SK-MEL-5 (cell line): ENCODE results near the gene FAM135A. TPM values are rescaled to one million over a fixed set of nuclear protein-coding genes. Genes with fewer than 3 reads are reported as not detected.

Source experiments
- DNase-seq: peaks from one replicate; pipeline ENCODE4 v3.0.0-alpha.2; 2016; ENCODE audit warnings: low read depth, low spot score
- in situ Hi-C: cut with HindIII; loops from 2 replicates; pipeline ENCODE4 v1.10.0; 2016; ENCODE audit warnings: low sequenced_read_pairs, high pct_unique_total_duplicates, low pct_unique_long_range_greater_than_20kb
- polyA plus RNA-seq, 2 experiments: library from polyadenylated mRNA; depleted of rRNA; stranded (reverse); fragments of >200 nt; gene quantifications; 2 replicates each; pipeline ENCODE4 v1.2.3, GENCODE V29; 2015
- total RNA-seq: library from RNA; depleted of rRNA; stranded (reverse); fragments of >200 nt; shearing (Covaris generic); gene quantifications from 2 replicates; pipeline ENCODE4 v1.2.3, GENCODE V29; 2014; rRNA removed

FAM135A gene
- 11.5 and 12.5 TPM in 2 replicates for total RNA-seq
- 9.3 and 10.2 TPM in 2 replicates for polyA plus RNA-seq (2015; cell fraction: cytosol; rRNA removed)
- polyA plus RNA-seq (2015; cell fraction: nucleus; rRNA removed): 20.3 and 25.6 TPM in 2 replicates

GRCh38 chr6:70413114-70413991, at the start of gene FAM135A:
TSS of gene FAM135A (plus strand) at chr6:70413508. CDS start at chr6:70428343, 14,835 bp downstream.
- in situ Hi-C loops: no loop called here
- peak; percentile 98 for DNase-seq

DNA sequence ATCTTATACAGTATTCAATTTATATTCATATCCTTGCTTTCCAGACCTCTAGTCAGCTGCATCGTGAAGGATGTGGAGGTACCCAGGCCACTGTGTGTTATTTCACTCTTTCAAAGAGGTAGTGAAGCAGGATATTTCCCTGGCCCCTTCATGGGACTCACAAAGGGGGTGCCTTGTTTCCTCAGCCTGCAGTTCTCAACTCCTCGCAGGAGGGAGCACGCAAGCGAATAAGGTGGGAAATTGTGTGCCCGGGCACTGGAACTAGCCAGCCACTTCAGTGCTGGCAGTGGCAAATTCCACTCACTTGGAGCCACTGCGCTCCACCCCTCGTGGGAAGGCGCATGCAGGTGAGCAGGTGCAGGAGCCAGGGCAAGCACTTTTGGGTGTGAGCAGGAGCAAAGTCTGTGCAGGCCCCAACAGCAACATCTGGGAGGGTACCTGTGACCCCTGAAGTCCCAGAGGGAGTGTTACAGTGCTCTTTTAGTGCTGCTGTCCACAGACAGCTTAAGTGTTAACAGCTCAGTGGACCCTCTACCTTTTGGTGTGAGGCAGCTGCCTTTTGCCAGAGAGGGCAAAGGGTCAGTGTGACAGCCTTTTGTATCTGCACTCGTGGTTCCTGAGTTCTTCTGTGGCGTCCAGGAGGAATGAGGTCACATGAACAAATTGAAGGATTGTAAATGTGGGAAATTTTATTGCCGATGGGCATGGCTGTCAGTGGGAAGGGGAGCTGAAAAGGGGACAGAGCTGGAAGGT, 49.4 kb upstream of the FAM135A start:
- DNase-seq: no peak
- in situ Hi-C loops: no loop called here

DNA sequence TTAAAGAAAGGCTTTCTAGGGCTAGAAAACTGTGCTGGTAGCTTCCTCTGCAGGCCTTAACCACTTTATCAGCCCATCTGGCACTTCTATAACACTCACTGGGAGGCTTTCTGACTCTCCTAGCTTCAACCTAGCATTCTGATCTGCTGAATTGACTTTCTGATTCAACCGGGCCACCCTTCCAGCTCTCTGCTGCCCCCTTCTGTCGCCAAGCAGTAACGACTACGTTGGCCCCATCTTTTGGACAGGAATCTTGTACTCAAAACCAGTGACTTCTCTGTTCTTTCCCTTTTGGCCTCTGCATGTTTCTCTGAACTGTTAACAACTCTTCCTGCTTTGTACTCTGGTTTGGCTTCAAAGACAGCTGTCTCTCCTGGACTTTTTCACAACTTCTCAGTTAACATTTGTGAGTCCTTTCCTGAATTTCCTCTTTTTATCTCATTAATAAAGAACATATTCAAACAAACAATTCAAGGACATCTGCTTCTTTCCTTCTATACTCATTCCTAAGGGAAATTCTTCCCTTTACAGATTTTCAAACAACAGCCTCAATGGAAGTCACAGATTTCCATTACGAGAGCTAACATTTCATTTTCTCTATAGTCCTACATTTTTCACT, 43.9 kb upstream of the FAM135A start:
- peak; percentile 74 for DNase-seq
- in situ Hi-C loops: no loop called here

DNA sequence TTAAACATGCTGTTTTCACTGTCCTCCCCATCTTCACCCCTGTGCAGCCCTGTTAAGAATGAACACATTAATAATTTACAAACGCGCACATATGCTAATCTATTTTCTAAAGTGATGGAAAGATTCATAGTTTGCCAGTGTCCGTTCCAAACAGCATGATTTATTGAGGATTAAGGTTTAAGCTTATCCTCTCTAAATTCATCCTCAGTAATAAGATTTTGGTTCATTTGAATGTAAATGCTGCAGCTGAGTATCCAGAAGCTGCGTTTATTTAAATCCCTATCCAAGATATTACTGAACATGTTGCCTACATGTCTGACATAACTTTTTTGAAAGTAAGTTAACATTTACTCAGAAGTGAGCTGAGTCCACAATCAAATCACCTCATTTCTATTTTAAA, 42.8 kb upstream of the FAM135A start:
- in situ Hi-C loops: no loop called here

GRCh38 chr6:70371454-70372105, 41.7 kb upstream of the FAM135A start:
- peak; percentile 73 for DNase-seq
- in situ Hi-C loops: no loop called here

More for the DNA sequence above, 42.8 kb upstream of the FAM135A start:
- no peak for DNase-seq

DNA sequence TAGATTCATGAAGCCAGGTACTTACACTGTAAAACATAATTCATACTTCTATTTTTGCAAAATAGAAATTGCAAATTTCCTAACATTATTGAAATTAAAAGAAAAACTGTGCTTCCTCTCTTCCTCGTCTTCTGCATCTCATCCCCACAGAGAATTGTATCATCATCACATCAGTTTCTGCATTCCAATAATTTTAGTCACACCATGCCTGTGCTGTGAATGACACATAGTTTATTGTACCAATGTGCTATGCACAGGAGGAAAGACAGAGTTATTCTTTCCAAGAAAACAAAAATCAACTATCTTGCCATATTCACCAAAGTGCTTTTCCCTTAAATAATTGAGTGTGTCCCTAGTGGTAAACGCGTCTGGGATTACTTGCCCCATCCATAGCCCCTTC, 38.1 kb upstream of the FAM135A start:
- in situ Hi-C loops: no loop called here
- no peak for DNase-seq

DNA sequence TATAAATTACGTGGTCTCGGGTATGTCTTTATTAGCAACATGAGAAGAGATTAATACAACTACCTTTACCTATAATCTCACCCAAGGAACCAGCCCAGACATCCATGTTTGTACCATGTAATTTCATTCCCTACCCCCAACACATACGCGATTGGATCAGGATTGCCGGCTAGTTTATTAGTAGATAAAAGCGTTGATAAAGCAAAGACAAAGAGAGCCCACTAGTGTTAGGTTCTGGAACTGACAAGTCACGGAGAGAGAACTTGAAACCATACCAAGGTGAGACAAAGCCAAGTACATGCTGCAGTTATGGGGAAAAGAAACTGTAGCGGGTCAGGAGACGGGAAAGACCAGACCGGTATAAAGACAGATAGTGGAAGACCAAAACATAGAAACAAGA, 37.4 kb upstream of the FAM135A start:
- in situ Hi-C loops: no loop called here

GRCh38 chr6:70376628-70377027, 36.7 kb upstream of the FAM135A start:
- in situ Hi-C loops: no loop called here
- DNase-seq: no peak

More for the DNA sequence above, 37.4 kb upstream of the FAM135A start:
- peak; percentile 55 for DNase-seq

- in situ Hi-C loops: no loop called here
- no peak for DNase-seq
These were observed 35.9 kb upstream of the FAM135A start for GRCh38 chr6:70377372-70377771.

DNA sequence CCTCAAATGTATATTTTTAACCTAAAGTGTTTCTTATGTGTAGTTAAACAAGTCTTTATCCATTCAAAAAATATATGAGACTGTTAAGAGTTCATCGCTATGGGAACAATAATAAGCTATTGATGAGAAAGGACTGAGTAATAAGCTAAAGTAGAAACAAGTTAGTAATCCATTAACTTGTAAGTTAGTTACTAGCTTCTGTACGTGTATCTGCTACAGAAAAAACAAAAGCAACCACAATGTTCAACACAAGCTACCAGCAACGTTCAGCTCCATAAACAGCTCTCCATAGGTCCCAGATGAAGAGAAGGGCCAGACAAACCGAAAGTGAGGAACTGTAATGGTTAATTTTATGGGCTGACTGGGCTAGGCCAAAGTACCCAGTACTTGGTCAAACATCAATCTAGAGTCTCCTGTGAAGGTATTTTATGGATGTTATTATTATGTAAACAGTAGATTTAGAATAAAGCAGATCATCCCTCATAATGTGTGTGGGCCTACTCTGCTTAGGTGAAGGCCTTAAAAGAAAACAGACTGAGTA, 33.8 kb upstream of the FAM135A start:
- in situ Hi-C loops: no loop called here
- no peak for DNase-seq

- no peak for DNase-seq
- in situ Hi-C loops: no loop called here
These were observed 33.1 kb upstream of the FAM135A start for GRCh38 chr6:70380252-70380651.

GRCh38 chr6:70380771-70381416, 32.4 kb upstream of the FAM135A start:
- in situ Hi-C loops: no loop called here
- DNase-seq: no peak

DNA sequence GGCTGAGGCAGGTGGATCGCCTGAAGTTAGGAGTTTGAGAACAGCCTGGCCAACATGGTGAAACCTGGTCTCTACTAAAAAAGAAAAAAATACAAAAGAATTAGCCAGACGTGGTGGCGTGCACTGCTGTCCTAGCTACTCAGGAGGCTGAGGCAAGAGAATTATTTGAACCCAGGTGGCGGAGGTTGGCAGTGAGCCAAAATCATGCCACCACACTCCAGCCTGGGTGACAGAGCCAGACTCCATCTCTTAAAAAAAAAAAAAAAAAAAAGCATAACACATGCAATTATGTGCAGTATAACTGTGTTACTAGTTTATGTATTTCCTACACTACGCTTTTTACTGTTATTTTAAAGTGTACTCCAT, 31.9 kb upstream of the FAM135A start:
- in situ Hi-C loops: no loop called here

DNA sequence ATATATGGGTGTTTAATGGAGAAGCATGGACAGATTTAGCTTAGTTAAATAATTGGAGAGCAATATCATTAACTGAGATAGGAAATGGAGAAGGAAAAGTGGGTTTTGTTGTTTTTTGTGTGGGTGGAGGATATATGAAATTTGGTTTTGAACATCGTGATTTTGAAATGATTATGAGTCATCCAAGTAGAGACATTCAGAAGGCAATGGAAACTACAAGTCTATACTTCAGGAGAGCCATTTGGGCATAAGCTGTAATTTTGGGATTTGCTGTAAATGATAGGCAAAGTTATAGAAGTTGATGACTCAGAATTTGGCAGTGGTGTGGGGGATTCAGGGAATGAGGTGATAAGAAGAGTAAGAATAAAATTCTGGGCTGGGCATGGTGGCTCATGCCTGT, 27.4 kb upstream of the FAM135A start:
- no peak for DNase-seq
- in situ Hi-C loops: no loop called here

More for the DNA sequence above, 31.9 kb upstream of the FAM135A start:
- DNase-seq: no peak

- DNase-seq: no peak
- in situ Hi-C loops: no loop called here
These were observed 24.5 kb upstream of the FAM135A start for GRCh38 chr6:70388814-70389213.

GRCh38 chr6:70389261-70389660, 24.0 kb upstream of the FAM135A start:
- no peak for DNase-seq
- in situ Hi-C loops: no loop called here

DNA sequence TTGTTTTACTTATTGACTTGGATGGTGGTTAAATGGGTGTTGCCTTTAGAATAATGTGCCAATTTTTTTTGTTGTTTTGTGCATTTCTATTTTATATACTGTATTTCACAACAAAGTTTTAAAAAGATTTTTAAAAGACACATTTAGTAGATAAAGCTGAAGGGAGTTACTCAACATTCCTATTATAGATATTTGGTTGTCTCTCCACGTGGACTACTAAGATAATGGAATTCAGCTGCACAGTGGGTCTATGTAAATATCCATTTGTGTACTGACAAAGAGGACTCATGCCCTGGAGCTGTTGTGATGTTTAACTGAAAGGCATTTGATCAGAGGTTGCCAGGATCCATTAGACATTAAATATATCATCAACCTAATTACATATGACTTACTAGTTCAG, 23.2 kb upstream of the FAM135A start:
- in situ Hi-C loops: no loop called here
- DNase-seq: no peak
